Immature natural killer cell (primary cell): Measurements from ENCODE around the gene L3MBTL1. TPM values are rescaled to one million over a fixed set of nuclear protein-coding genes. Genes with fewer than 3 reads are reported as not detected.
"Not testable (repeated sequence)": the region's sequence is repeated elsewhere in the genome, so short reads cannot be mapped to it uniquely, and the experiment has no call there.

Source experiments
- DNase-seq, 3 donors: peaks; one replicate each; pipeline ENCODE4 v3.0.0; 2022; ENCODE audit warnings: mixed read lengths in 1 of 3
- H3K27ac Mint-ChIP-seq, 6 donors: one replicate each; pipeline ENCODE4 v1.8.0; 2020; ENCODE audit warnings: mixed read lengths in 6 of 6, mild to moderate bottlenecking in 5 of 6, inconsistent platforms in 4 of 6, moderate library complexity in 3 of 6
- H3K27me3 Mint-ChIP-seq, 3 donors: one replicate each; pipeline ENCODE4 v1.8.0; 2020 to 2021; ENCODE audit warnings: low read depth in 3 of 3, mild to moderate bottlenecking in 3 of 3, mixed read lengths in 3 of 3, moderate library complexity in 3 of 3, inconsistent platforms in 1 of 3
- H3K36me3 Mint-ChIP-seq, 3 donors: one replicate each; pipeline ENCODE4 v1.8.0; 2020; ENCODE audit warnings: mixed read lengths in 3 of 3, inconsistent platforms in 2 of 3, mild to moderate bottlenecking in 2 of 3
- H3K4me1 Mint-ChIP-seq, 2 donors: one replicate each; pipeline ENCODE4 v1.8.0; 2020; ENCODE audit warnings: inconsistent platforms in 2 of 2, mild to moderate bottlenecking in 2 of 2, mixed read lengths in 2 of 2, moderate library complexity in 1 of 2
- H3K4me3 Mint-ChIP-seq, 5 donors: one replicate each; pipeline ENCODE4 v1.8.0; 2020; ENCODE audit warnings: mild to moderate bottlenecking in 5 of 5, mixed read lengths in 5 of 5, inconsistent platforms in 3 of 5, moderate library complexity in 3 of 5
- H3K9me3 Mint-ChIP-seq, 6 donors: one replicate each; pipeline ENCODE4 v1.8.0; 2020; ENCODE audit warnings: mild to moderate bottlenecking in 6 of 6, mixed read lengths in 6 of 6, inconsistent platforms in 4 of 6, moderate library complexity in 3 of 6
- polyA plus RNA-seq, 3 donors: library from polyadenylated mRNA; unstranded; fragments of 300-500 nt; fragmentation: Illumina TruSeq; gene quantifications; one replicate each; pipeline ENCODE4 v1.2.3, GENCODE V29; 2021

L3MBTL1 gene
- polyA plus RNA-seq, 3 donors from 2014 or later: 0.91 to 1.8 TPM; not detected in 1

DNA sequence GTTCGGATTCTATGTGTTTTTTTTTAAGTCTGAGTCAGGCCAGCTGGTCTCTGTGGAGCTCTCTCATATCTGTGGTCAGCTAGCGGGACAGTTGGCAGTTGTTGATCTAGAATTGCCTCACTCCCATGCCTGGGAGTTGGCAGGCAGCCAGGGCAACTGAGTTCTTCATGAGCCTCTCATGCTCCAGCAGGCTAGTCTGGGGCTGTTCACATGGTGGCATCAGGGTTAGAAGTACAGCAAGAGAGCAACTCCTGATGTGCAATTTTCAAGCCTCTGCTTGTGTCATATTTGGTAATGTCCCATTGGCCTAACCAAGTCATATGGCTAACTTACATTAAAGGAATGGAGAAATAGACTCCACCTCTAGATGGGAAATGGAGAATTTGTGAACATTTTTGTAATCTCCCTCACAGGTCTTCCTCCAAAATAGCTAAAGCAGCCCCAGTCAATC is 76.5 kb downstream of the L3MBTL1 start:
- peaks cover 0 to 6% (median 0%) of the 10 kb centered on the region in 3 donors for H3K27me3 Mint-ChIP-seq
- H3K9me3 Mint-ChIP-seq: no peaks in the 10 kb centered on the region
- peaks cover 11 to 12% of the 10 kb centered on the region in 2 donors for H3K4me1 Mint-ChIP-seq
- no peak for DNase-seq
- H3K4me3 Mint-ChIP-seq: no peak overlapping the region
- no peak overlapping the region for H3K27ac Mint-ChIP-seq
- no peaks in the 10 kb centered on the region for H3K36me3 Mint-ChIP-seq

DNA sequence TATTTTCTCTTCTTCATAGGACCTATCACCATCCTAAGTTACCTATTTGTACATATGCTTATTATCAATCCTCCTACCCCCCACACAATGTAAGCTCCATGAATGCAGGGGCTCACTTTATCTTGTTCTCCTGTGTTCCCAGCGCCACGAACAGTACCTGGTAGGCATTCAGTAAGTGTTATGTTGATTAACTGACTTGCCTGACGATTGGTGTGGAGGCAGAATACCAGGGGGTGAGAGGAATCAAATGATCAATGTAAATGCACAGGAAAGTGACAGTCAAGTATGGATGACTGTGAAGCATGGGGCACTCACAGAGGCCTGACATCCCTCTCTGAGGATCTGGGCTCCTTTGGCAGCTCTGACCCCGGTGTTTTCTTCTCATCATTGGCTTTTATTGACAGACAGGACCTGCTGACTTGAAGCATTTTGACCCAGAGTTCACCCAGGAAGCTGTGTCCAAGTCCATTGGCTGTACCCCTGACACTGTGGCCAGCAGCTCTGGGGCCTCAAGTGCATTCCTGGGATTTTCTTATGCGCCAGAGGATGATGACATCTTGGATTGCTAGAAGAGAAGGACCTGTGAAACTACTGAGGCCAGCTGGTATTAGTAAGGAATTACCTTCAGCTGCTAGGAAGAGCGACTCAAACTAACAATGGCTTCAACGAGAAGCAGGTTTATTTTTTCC is 77.1 kb downstream of the L3MBTL1 start:
- Mint-ChIP-seq H3K9me3 (no peaks in the 10 kb centered on the region), H3K4me3 (no peak overlapping the region), H3K36me3 (no peaks in the 10 kb centered on the region), H3K4me1 (peaks cover 5 to 6% of the 10 kb centered on the region in 2 donors), H3K27me3 (peaks cover 0 to 6% (median 0%) of the 10 kb centered on the region in 3 donors), H3K27ac (no peak overlapping the region)
- no peak for DNase-seq

DNA sequence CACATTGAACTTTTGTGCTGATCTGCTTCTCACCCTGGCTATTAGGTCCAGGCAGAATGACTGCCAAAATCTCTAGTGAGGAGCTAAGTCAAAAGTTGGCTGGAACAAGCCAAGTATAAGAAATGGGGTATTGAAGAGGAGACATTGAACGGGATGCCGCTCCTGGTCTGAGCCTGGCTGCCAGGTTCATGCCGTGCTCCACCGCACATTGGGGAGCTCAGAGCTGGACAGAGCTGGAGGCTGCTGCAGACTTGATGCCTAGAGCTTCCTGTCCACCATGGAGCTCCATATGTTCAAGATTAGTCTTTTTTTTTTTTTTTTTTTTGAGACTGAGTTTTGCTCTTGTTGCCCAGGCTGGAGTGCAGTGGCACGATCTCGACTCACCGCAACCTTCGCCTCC is 79.1 kb downstream of the L3MBTL1 start:
- Mint-ChIP-seq H3K4me3 (no peak overlapping the region), H3K9me3 (no peaks in the 10 kb centered on the region), H3K36me3 (no peaks in the 10 kb centered on the region), H3K27ac (no peak overlapping the region), H3K27me3 (peaks cover 0 to 6% (median 0%) of the 10 kb centered on the region in 3 donors), H3K4me1 (peaks cover 18 to 20% of the 10 kb centered on the region in 2 donors)
- DNase-seq: no peak

DNA sequence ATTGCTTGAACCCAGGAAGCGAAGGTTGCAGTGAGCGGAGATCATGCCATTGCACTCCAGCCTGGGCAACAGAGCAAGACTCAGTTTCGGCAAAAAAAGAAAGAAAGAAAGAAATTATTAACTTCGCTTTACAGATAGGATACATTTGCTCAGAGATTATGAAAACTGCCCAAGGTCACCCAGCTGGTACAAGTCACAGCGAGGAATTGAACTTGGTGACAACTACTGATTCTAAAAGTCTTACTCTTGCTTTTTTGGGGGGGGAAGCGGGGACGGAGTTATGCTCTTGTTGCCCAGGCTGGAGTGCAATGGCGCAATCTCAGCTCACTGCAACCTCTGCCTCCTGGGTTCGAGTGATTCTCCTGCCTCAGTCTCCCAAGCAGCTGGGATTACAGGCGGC is 81.0 kb downstream of the L3MBTL1 start:
- not testable (repeated sequence) for DNase-seq, H3K27me3 Mint-ChIP-seq, H3K9me3 Mint-ChIP-seq, H3K4me3 Mint-ChIP-seq, H3K27ac Mint-ChIP-seq, H3K36me3 Mint-ChIP-seq
- H3K4me1 Mint-ChIP-seq: peaks cover 22 to 23% of the 10 kb centered on the region in 2 donors

DNA sequence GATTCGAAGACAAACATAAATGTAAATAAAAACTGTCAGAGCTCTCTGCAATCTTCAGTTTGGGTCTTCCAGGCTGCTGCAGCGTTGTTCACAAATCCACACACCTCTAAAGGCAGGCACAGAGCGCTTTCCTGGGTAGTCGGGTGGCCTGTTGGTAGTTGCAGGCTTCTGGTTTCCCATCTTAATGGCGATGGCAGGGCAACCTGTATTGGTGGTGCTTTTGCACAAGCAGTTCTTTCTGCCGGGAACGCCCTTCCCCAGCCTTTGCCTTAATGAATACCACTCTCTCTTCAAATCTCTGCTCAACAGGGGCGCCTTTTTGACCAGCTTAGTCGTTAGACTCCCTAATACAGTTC is 82.5 kb downstream of the L3MBTL1 start:
- Mint-ChIP-seq H3K27me3 (no peaks in the 10 kb centered on the region), H3K4me1 (peaks cover 22 to 23% of the 10 kb centered on the region in 2 donors), H3K27ac (peak overlapping the region; percentile 90 to 97 (median 96)), H3K36me3 (peaks cover 0 to 8% (median 4%) of the 10 kb centered on the region in 3 donors), H3K4me3 (peak overlapping the region; percentile 93 to 96 (median 95)), H3K9me3 (no peaks in the 10 kb centered on the region)
- DNase-seq: no peak

DNA sequence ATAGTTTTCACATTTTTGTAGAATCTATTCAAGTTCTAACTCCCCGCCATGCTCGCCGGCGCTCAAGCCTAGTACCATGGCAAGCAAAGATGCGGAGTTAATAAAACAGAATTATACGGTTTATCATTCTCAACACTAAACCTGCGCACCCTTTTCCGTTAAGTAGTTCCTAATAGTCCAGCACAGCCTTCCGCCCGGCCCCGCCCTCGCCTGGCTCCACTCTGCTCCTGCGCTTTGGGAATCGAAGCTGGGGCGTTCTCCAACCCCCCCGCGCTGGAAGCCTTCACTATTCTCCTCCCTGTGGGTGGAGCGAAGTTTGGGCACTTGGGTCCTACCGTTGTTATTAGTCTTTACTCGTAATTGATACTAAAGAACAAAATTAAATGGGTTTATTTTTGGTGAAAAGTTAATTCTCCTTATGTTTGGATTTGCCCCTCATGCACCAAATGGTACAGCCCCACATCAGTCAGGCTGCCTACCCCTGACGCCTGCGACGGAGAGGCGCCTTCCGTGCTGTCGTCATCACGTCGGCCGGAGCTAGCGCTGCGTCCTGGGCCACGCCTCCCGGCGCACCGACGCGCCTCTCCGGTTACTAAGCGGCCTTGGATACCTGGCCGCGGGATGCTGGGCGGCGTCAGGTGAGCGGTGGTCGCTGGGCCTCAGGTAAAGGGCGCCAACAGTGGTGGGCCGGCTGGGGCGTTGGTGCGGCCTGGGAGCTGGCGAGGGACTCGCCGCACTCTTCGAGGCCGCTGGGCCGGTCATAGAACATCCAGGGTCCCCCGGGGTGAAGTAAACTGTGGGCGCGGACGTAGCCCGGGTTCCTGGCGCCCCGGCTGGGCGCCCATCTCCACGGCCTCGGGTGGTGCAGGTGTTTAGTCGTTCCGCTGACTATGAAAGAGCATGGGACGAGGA is 83.2 kb downstream of the L3MBTL1 start, which contains the start of gene IFT52:
TSS of gene IFT52 (plus strand) at position 546 of the 912 bp plus-strand sequence. CDS start 3,762 bp downstream, outside the sequence.
- Mint-ChIP-seq H3K9me3 (no peaks in the 10 kb centered on the region), H3K27me3 (no peaks in the 10 kb centered on the region), H3K4me3 (peak within 1 kb of the TSS; percentile 93 to 96 (median 95)), H3K36me3 (peaks cover 0 to 8% (median 4%) of the 10 kb centered on the region in 3 donors), H3K27ac (peak within 1 kb of the TSS; percentile 90 to 97 (median 96)), H3K4me1 (peaks cover 22 to 23% of the 10 kb centered on the region in 2 donors)
- DNase-seq: peak; percentile 82 to 85 (median 84)

Other genes with a start within 250 kb of the L3MBTL1 start
- 10 to 100 TPM; 18.7 to 43.7 (median 25.4) TPM for gene SRSF6, start 49.8 kb upstream of the L3MBTL1 start, polyA plus RNA-seq
- gene SGK2, start 51.3 kb downstream of the L3MBTL1 start, polyA plus RNA-seq: not detected
- 10 to 100 TPM; 40.0 to 46.2 (median 45.5) TPM for gene IFT52, start 83.2 kb downstream of the L3MBTL1 start, polyA plus RNA-seq
- gene MYBL2, start 159.4 kb downstream of the L3MBTL1 start, polyA plus RNA-seq: 1 to 10 TPM in 2 of 3 donors, not detected in 1; 2.0 to 2.3 TPM
- gene GTSF1L, start 219.3 kb downstream of the L3MBTL1 start, polyA plus RNA-seq: not detected